ENCODE measurements around the gene TNS1. TPM values are rescaled to one million over a fixed set of nuclear protein-coding genes. Genes with fewer than 3 reads are reported as not detected.

The TNS1 gene
- total RNA-seq, 1 experiment from 2014 or later = 4.5 TPM

GRCh38 chr2:217960351-217960750, 42.4 kb downstream of the TNS1 start (continued):
- TF ChIP-seq, protein P1, sequence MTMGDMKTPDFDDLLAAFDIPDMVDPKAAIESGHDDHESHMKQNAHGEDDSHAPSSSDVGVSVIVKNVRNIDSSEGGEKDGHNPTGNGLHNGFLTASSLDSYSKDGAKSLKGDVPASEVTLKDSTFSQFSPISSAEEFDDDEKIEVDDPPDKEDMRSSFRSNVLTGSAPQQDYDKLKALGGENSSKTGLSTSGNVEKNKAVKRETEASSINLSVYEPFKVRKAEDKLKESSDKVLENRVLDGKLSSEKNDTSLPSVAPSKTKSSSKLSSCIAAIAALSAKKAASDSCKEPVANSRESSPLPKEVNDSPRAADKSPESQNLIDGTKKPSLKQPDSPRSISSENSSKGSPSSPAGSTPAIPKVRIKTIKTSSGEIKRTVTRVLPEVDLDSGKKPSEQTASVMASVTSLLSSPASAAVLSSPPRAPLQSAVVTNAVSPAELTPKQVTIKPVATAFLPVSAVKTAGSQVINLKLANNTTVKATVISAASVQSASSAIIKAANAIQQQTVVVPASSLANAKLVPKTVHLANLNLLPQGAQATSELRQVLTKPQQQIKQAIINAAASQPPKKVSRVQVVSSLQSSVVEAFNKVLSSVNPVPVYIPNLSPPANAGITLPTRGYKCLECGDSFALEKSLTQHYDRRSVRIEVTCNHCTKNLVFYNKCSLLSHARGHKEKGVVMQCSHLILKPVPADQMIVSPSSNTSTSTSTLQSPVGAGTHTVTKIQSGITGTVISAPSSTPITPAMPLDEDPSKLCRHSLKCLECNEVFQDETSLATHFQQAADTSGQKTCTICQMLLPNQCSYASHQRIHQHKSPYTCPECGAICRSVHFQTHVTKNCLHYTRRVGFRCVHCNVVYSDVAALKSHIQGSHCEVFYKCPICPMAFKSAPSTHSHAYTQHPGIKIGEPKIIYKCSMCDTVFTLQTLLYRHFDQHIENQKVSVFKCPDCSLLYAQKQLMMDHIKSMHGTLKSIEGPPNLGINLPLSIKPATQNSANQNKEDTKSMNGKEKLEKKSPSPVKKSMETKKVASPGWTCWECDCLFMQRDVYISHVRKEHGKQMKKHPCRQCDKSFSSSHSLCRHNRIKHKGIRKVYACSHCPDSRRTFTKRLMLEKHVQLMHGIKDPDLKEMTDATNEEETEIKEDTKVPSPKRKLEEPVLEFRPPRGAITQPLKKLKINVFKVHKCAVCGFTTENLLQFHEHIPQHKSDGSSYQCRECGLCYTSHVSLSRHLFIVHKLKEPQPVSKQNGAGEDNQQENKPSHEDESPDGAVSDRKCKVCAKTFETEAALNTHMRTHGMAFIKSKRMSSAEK (CRISPR knock-in tag; IDR thresholded peaks at IDR 0.05; ENCODE audit: borderline replicate concordance) = no peak
- no peak for TF ChIP-seq ATF3 (CRISPR knock-in tag; conservative IDR thresholded peaks at IDR 0.05)
- TF ChIP-seq E2F1 (CRISPR knock-in tag; IDR thresholded peaks at IDR 0.05) = no peak
- no peak for TF ChIP-seq ZMAT4 (CRISPR knock-in tag; IDR thresholded peaks at IDR 0.05)
- no peak for TF ChIP-seq ZNF232 (CRISPR knock-in tag; IDR thresholded peaks at IDR 0.05)
- TF ChIP-seq FOXP1 (CRISPR knock-in tag; IDR thresholded peaks at IDR 0.05; ENCODE audit: borderline replicate concordance) = no peak
- TF ChIP-seq KAT7 (CRISPR knock-in tag; IDR thresholded peaks at IDR 0.05; ENCODE audit: borderline replicate concordance) = no peak

- H3K36me3 Mint-ChIP-seq = no peaks in the 10 kb centered on the region
- H3K9me3 Mint-ChIP-seq = no peaks in the 10 kb centered on the region
- DNase-seq (ENCODE audit: low spot score) (no peak), ATAC-seq (no peak)
- no peak overlapping the region for H3K27ac Mint-ChIP-seq
- ChIA-PET POLR2A (no interaction called here), CTCF (interaction anchor here (0.6 to 1.9 kb wide), 3 partner anchors 11 to 174 kb away, joined by 3 to 9 read pairs (median 3); no protein-coding TSS in a partner anchor)
- TF ChIP-seq ATF3 (CRISPR knock-in tag; conservative IDR thresholded peaks at IDR 0.05) (no peak), TEAD1 (CRISPR knock-in tag; IDR thresholded peaks at IDR 0.05) (no peak), NR2C2 (CRISPR knock-in tag; IDR thresholded peaks at IDR 0.05) (no peak), E2F1 (CRISPR knock-in tag; IDR thresholded peaks at IDR 0.05) (no peak)
- TF ChIP-seq, protein P2, sequence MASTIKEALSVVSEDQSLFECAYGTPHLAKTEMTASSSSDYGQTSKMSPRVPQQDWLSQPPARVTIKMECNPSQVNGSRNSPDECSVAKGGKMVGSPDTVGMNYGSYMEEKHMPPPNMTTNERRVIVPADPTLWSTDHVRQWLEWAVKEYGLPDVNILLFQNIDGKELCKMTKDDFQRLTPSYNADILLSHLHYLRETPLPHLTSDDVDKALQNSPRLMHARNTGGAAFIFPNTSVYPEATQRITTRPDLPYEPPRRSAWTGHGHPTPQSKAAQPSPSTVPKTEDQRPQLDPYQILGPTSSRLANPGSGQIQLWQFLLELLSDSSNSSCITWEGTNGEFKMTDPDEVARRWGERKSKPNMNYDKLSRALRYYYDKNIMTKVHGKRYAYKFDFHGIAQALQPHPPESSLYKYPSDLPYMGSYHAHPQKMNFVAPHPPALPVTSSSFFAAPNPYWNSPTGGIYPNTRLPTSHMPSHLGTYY (CRISPR knock-in tag; IDR thresholded peaks at IDR 0.05) = no peak
- TF ChIP-seq, protein P3, sequence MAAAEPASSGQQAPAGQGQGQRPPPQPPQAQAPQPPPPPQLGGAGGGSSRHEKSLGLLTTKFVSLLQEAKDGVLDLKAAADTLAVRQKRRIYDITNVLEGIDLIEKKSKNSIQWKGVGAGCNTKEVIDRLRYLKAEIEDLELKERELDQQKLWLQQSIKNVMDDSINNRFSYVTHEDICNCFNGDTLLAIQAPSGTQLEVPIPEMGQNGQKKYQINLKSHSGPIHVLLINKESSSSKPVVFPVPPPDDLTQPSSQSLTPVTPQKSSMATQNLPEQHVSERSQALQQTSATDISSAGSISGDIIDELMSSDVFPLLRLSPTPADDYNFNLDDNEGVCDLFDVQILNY (CRISPR knock-in tag; IDR thresholded peaks at IDR 0.05) = no peak
- no peak overlapping the region for H3K4me3 Mint-ChIP-seq
- no peaks in the 10 kb centered on the region; the same call in 1 of the 2 replicates for H3K27me3 Mint-ChIP-seq (ENCODE audit: low read depth)
- peaks cover 7% of the 10 kb centered on the region for H3K4me1 Mint-ChIP-seq
Observed at GRCh38 chr2:217959723-217960122, 43.1 kb downstream of the TNS1 start.

GRCh38 chr2:217958884-217959225, 43.9 kb downstream of the TNS1 start:
- CTCF ChIA-PET = no interaction called here
- POLR2A ChIA-PET = no interaction called here
- Mint-ChIP-seq H3K9me3 (no peaks in the 10 kb centered on the region), H3K36me3 (no peaks in the 10 kb centered on the region), H3K4me3 (no peak overlapping the region), H3K27ac (no peak overlapping the region), H3K27me3 (ENCODE audit: low read depth) (no peaks in the 10 kb centered on the region; the same call in 1 of the 2 replicates), H3K4me1 (peaks cover under 1% of the 10 kb centered on the region; the same call in 1 of the 2 replicates)
- ATAC-seq (no peak), DNase-seq (ENCODE audit: low spot score) (no peak)
- no peak for TF ChIP-seq CREB1 (CRISPR knock-in tag; IDR thresholded peaks at IDR 0.05)
- TF ChIP-seq GTF2I (CRISPR knock-in tag; conservative IDR thresholded peaks at IDR 0.05) = no peak
- no peak for TF ChIP-seq ETV6 (CRISPR knock-in tag; IDR thresholded peaks at IDR 0.05)
- TF ChIP-seq E2F4 (CRISPR knock-in tag; IDR thresholded peaks at IDR 0.05; ENCODE audit: borderline replicate concordance, low read depth) = no peak
- TF ChIP-seq JUN (CRISPR knock-in tag; IDR thresholded peaks at IDR 0.05) = no peak
- no peak for TF ChIP-seq E2F1 (CRISPR knock-in tag; IDR thresholded peaks at IDR 0.05)
- TF ChIP-seq, protein P4, sequence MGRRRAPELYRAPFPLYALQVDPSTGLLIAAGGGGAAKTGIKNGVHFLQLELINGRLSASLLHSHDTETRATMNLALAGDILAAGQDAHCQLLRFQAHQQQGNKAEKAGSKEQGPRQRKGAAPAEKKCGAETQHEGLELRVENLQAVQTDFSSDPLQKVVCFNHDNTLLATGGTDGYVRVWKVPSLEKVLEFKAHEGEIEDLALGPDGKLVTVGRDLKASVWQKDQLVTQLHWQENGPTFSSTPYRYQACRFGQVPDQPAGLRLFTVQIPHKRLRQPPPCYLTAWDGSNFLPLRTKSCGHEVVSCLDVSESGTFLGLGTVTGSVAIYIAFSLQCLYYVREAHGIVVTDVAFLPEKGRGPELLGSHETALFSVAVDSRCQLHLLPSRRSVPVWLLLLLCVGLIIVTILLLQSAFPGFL (CRISPR knock-in tag; IDR thresholded peaks at IDR 0.05; ENCODE audit: borderline replicate concordance) = no peak
- no peak for TF ChIP-seq SMAD4 (CRISPR knock-in tag; IDR thresholded peaks at IDR 0.05)

Data from WTC11 (cell line).